Neural cell (in vitro differentiated cells): ENCODE results near the gene TRIM66.
A peak's percentile ranks its signal among the peaks of the same experiment; 100 is the strongest.

Experiments used
- CTCF ChIP-seq: fragments of 450-650 bp; IDR thresholded peaks from 2 replicates; pipeline ENCODE4 v1.5.1; 2014; ENCODE audit warnings: antibody characterized with exemption, mild to moderate bottlenecking, moderate library complexity; ENCODE audit not compliant: poor library complexity, severe bottlenecking
- EZH2 ChIP-seq: fragments of 200-600, 300-800 bp; shearing (Covaris generic), sonication (generic); IDR thresholded peaks from 2 replicates; pipeline ENCODE4 v1.6.1; 2014; ENCODE audit warnings: antibody characterized with exemption, low read length, borderline replicate concordance, mild to moderate bottlenecking; ENCODE audit not compliant: insufficient read depth, poor library complexity, severe bottlenecking
- RAD21 ChIP-seq: fragments of 450-650 bp; conservative IDR thresholded peaks from 2 replicates; pipeline ENCODE4 v1.6.1; 2014; ENCODE audit warnings: antibody characterized with exemption, mild to moderate bottlenecking, moderate library complexity
- REST ChIP-seq: IDR thresholded peaks from 2 replicates; pipeline ENCODE4 v1.6.1; 2012; ENCODE audit warnings: borderline replicate concordance

- TF ChIP-seq CTCF, result peak; percentile 51
- TF ChIP-seq EZH2, result no peak
- peak; percentile 50 for TF ChIP-seq REST
- peak; percentile 60 for TF ChIP-seq RAD21
Measured at GRCh38 chr11:8688414-8689362, 6.2 kb upstream of the TRIM66 start.
